GM23338 (cell line): ENCODE measurements around the gene GLCCI1.

Experiments
- CREB1 ChIP-seq: fragments of 250-450 bp; sonication (Bioruptor Pico); IDR thresholded peaks from 2 replicates; pipeline ENCODE4 v1.5.0; 2020; ENCODE audit warnings: low read depth, mild to moderate bottlenecking, moderate library complexity
- EZH2 ChIP-seq: fragments of 200-600 bp; sonication (generic); IDR thresholded peaks from one replicate; pipeline ENCODE4 v1.8.0; 2017; ENCODE audit warnings: antibody characterized with exemption, mild to moderate bottlenecking, low read depth; ENCODE audit not compliant: unreplicated experiment
- EZH2phosphoT487 ChIP-seq: fragments of 200-600 bp; sonication (generic); IDR thresholded peaks from one replicate; pipeline ENCODE4 v1.8.1; 2018; ENCODE audit warnings: antibody characterized with exemption; ENCODE audit not compliant: unreplicated experiment
- JUNB ChIP-seq: IDR thresholded peaks from one replicate; pipeline ENCODE4 v1.6.1; 2016; ENCODE audit warnings: antibody characterized with exemption; ENCODE audit not compliant: unreplicated experiment
- NANOG ChIP-seq: IDR thresholded peaks from 2 replicates; pipeline ENCODE4 v1.6.1; 2016; ENCODE audit warnings: antibody characterized with exemption, borderline replicate concordance
- POLR2AphosphoS5 ChIP-seq: IDR thresholded peaks from 2 replicates; pipeline ENCODE4 v1.6.1; 2016; ENCODE audit warnings: antibody characterized with exemption, low read depth
- REST ChIP-seq: IDR thresholded peaks from one replicate; pipeline ENCODE4 v1.6.1; 2018; ENCODE audit warnings: antibody characterized with exemption; ENCODE audit not compliant: unreplicated experiment
- STAT1 ChIP-seq: IDR thresholded peaks from one replicate; pipeline ENCODE4 v1.6.1; 2016; ENCODE audit warnings: antibody characterized with exemption; ENCODE audit not compliant: unreplicated experiment
- ZNF114 ChIP-seq: fragments of 250-450 bp; sonication (Bioruptor Pico); IDR thresholded peaks from 2 replicates; pipeline ENCODE4 v1.5.0; 2020; ENCODE audit warnings: mild to moderate bottlenecking, moderate library complexity
- ZNF331 ChIP-seq: fragments of 250-450 bp; sonication (Bioruptor Pico); IDR thresholded peaks from 2 replicates; pipeline ENCODE4 v1.5.0; 2020; ENCODE audit warnings: low read depth, mild to moderate bottlenecking, moderate library complexity
- TF ChIP-seq, protein P1 (sequence below), 2 experiments: fragments of 200-600 bp in 1 of 2; sonication (generic) in 1 of 2; conservative IDR thresholded peaks; 2 replicates each; pipeline versions ENCODE4 v1.5.1 to v1.6.1; 2016 to 2017; ENCODE audit warnings: antibody characterized with exemption in 2 of 2, low read depth in 2 of 2, mild to moderate bottlenecking in 2 of 2, moderate library complexity in 1 of 2
- TF ChIP-seq, protein P2 (sequence below): fragments of 250-450 bp; sonication (Bioruptor Pico); IDR thresholded peaks from 2 replicates; pipeline ENCODE4 v1.5.0; 2020; ENCODE audit warnings: mild to moderate bottlenecking, moderate library complexity
- TF ChIP-seq, protein P3 (sequence below): IDR thresholded peaks from 2 replicates; pipeline ENCODE4 v1.6.1; 2016; ENCODE audit warnings: antibody characterized with exemption

DNA sequence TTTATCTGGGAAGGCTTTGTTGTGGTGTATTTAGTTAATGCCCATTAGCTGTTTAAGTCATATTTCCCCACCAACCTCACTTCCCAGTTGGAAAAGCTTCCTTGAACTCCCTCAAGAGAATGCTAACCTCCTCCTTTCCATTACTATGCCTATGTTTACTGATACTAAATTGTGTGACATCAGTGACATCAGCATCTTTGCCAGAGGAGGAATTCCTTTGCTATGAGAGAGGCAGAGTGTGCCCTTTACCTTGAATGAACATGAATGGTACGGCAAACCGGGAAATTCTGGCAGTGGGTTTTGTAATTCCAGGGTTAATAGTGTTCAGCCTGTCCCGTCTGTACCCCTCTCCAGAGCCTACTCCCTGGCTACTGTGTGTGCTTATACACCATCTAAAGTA, 22.1 kb upstream of the GLCCI1 start:
- TF ChIP-seq, protein P1, sequence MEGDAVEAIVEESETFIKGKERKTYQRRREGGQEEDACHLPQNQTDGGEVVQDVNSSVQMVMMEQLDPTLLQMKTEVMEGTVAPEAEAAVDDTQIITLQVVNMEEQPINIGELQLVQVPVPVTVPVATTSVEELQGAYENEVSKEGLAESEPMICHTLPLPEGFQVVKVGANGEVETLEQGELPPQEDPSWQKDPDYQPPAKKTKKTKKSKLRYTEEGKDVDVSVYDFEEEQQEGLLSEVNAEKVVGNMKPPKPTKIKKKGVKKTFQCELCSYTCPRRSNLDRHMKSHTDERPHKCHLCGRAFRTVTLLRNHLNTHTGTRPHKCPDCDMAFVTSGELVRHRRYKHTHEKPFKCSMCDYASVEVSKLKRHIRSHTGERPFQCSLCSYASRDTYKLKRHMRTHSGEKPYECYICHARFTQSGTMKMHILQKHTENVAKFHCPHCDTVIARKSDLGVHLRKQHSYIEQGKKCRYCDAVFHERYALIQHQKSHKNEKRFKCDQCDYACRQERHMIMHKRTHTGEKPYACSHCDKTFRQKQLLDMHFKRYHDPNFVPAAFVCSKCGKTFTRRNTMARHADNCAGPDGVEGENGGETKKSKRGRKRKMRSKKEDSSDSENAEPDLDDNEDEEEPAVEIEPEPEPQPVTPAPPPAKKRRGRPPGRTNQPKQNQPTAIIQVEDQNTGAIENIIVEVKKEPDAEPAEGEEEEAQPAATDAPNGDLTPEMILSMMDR (conservative IDR thresholded peaks at IDR 0.05; ENCODE audit: low read depth in 2 of 2) = no peak
- TF ChIP-seq, protein P2, sequence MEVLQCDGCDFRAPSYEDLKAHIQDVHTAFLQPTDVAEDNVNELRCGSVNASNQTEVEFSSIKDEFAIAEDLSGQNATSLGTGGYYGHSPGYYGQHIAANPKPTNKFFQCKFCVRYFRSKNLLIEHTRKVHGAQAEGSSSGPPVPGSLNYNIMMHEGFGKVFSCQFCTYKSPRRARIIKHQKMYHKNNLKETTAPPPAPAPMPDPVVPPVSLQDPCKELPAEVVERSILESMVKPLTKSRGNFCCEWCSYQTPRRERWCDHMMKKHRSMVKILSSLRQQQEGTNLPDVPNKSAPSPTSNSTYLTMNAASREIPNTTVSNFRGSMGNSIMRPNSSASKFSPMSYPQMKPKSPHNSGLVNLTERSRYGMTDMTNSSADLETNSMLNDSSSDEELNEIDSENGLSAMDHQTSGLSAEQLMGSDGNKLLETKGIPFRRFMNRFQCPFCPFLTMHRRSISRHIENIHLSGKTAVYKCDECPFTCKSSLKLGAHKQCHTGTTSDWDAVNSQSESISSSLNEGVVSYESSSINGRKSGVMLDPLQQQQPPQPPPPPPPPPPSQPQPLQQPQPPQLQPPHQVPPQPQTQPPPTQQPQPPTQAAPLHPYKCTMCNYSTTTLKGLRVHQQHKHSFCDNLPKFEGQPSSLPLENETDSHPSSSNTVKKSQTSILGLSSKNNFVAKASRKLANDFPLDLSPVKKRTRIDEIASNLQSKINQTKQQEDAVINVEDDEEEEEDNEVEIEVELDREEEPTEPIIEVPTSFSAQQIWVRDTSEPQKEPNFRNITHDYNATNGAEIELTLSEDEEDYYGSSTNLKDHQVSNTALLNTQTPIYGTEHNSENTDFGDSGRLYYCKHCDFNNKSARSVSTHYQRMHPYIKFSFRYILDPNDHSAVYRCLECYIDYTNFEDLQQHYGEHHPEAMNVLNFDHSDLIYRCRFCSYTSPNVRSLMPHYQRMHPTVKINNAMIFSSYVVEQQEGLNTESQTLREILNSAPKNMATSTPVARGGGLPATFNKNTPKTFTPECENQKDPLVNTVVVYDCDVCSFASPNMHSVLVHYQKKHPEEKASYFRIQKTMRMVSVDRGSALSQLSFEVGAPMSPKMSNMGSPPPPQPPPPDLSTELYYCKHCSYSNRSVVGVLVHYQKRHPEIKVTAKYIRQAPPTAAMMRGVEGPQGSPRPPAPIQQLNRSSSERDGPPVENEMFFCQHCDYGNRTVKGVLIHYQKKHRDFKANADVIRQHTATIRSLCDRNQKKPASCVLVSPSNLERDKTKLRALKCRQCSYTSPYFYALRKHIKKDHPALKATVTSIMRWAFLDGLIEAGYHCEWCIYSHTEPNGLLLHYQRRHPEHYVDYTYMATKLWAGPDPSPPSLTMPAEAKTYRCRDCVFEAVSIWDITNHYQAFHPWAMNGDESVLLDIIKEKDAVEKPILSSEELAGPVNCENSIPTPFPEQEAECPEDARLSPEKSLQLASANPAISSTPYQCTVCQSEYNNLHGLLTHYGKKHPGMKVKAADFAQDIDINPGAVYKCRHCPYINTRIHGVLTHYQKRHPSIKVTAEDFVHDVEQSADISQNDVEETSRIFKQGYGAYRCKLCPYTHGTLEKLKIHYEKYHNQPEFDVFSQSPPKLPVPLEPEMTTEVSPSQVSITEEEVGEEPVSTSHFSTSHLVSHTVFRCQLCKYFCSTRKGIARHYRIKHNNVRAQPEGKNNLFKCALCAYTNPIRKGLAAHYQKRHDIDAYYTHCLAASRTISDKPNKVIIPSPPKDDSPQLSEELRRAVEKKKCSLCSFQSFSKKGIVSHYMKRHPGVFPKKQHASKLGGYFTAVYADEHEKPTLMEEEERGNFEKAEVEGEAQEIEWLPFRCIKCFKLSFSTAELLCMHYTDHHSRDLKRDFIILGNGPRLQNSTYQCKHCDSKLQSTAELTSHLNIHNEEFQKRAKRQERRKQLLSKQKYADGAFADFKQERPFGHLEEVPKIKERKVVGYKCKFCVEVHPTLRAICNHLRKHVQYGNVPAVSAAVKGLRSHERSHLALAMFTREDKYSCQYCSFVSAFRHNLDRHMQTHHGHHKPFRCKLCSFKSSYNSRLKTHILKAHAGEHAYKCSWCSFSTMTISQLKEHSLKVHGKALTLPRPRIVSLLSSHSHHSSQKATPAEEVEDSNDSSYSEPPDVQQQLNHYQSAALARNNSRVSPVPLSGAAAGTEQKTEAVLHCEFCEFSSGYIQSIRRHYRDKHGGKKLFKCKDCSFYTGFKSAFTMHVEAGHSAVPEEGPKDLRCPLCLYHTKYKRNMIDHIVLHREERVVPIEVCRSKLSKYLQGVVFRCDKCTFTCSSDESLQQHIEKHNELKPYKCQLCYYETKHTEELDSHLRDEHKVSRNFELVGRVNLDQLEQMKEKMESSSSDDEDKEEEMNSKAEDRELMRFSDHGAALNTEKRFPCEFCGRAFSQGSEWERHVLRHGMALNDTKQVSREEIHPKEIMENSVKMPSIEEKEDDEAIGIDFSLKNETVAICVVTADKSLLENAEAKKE (CRISPR knock-in tag) = no peak
- TF ChIP-seq EZH2phosphoT487 = no peak
- no peak for TF ChIP-seq POLR2AphosphoS5
- TF ChIP-seq REST = no peak
- TF ChIP-seq CREB1 (CRISPR knock-in tag) = no peak
- no peak for TF ChIP-seq EZH2
- no peak for TF ChIP-seq NANOG
- TF ChIP-seq, protein P3, sequence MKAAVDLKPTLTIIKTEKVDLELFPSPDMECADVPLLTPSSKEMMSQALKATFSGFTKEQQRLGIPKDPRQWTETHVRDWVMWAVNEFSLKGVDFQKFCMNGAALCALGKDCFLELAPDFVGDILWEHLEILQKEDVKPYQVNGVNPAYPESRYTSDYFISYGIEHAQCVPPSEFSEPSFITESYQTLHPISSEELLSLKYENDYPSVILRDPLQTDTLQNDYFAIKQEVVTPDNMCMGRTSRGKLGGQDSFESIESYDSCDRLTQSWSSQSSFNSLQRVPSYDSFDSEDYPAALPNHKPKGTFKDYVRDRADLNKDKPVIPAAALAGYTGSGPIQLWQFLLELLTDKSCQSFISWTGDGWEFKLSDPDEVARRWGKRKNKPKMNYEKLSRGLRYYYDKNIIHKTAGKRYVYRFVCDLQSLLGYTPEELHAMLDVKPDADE = no peak
- TF ChIP-seq STAT1 = no peak
- TF ChIP-seq JUNB = no peak
- no peak for TF ChIP-seq ZNF331 (CRISPR knock-in tag)
- TF ChIP-seq ZNF114 (CRISPR knock-in tag) = no peak
